Skeletal muscle satellite cell (primary cell): ENCODE results near the gene TMEM72.

Experiments
- H3K27me3 ChIP-seq: 2 replicates; pipeline ENCODE4 v1.7.0; 2013; ENCODE audit warnings: low read length; ENCODE audit not compliant: control insufficient read depth, insufficient read depth
- H3K36me3 ChIP-seq: 2 replicates; pipeline ENCODE4 v1.7.0; 2013; ENCODE audit warnings: mild to moderate bottlenecking, control low read depth, low read length; ENCODE audit not compliant: insufficient read depth
- H3K4me1 ChIP-seq: 2 replicates; pipeline ENCODE4 v1.7.0; 2013; ENCODE audit warnings: low read length; ENCODE audit not compliant: control insufficient read depth, insufficient read depth
- H3K4me2 ChIP-seq: 2 replicates; pipeline ENCODE4 v1.7.0; 2013; ENCODE audit warnings: mild to moderate bottlenecking, low read length
- H3K4me3 ChIP-seq: 2 replicates; pipeline ENCODE4 v1.7.0; 2013; ENCODE audit warnings: low read length
- H3K9ac ChIP-seq: 2 replicates; pipeline ENCODE4 v1.7.0; 2013; ENCODE audit warnings: mild to moderate bottlenecking, low read depth, low read length, moderate library complexity
- H3K9me3 ChIP-seq: replicated peaks from 2 replicates; pipeline ENCODE4 v1.7.0; 2013; ENCODE audit warnings: mild to moderate bottlenecking, control low read depth, low read length

The TMEM72 gene

DNA sequence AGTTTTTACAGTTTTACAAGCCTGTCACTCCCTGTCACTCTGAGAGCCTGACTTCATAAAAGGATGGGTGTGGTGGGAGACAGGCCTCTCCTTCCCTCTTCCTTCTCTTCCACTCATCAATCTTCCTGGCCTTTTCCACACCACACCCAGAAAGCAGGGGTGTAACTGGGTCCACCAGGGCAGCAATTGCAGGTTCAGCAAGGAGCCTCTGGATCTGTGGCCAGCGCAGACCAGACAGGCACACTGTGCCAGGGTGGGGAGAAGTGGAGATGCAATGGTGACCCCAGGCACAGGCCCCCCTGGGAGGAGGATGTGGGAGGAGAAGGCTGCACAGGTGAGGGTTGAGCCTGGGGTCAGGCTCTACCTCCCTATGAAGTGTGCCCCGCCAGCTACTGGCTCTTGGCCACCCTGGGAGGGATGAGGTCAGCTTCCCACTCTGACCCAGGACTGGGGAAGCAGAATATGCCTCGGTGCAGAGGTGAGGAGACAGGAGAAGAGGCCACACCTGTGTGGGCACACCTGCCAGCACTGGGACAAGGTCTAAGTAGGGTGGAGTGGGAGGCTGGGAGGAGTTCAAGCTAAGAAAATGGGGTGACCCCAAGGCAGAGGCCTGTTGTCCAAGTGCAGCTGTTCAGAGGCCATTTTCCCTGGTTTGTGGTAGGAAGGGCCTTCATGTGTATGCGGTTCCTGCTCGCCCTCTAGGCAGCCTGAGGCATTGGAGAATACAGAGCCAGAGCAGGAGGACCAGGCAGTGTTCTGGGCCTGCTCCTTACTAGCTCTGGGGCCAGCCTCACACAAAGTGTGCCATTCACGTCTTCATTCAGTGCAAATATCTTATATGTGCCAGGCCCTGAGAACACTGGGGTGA, 20.2 kb upstream of the TMEM72 start:
- no peak overlapping the region for H3K4me2 ChIP-seq
- H3K27me3 ChIP-seq = peaks cover 21% of the 10 kb centered on the region
- H3K9me3 ChIP-seq = no peaks in the 10 kb centered on the region
- no peak overlapping the region for H3K9ac ChIP-seq
- H3K4me1 ChIP-seq = no peaks in the 10 kb centered on the region
- no peak overlapping the region for H3K4me3 ChIP-seq
- H3K36me3 ChIP-seq = no peaks in the 10 kb centered on the region

DNA sequence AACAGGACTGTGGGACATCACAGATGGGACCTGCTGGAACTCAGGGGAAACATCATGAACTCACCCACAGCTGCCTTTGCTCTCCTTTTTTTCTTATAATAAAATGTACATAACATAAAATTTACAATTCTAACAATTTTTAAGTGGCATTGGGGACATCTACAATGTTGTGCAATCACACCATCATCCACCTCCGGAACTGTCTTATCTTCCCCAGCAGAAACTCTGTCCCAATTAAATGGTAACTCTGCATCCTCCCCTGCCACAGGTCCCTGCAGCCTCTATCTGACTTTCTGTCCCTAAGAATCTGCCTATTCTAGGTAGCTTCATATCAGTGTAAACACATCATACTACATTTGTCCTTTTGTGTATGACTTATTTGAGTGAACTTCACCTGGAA, 19.4 kb upstream of the TMEM72 start:
- Histone ChIP-seq H3K4me1 (no peaks in the 10 kb centered on the region), H3K4me2 (no peak overlapping the region), H3K27me3 (peaks cover 21% of the 10 kb centered on the region), H3K9ac (no peak overlapping the region), H3K9me3 (no peaks in the 10 kb centered on the region), H3K36me3 (no peaks in the 10 kb centered on the region), H3K4me3 (no peak overlapping the region)

DNA sequence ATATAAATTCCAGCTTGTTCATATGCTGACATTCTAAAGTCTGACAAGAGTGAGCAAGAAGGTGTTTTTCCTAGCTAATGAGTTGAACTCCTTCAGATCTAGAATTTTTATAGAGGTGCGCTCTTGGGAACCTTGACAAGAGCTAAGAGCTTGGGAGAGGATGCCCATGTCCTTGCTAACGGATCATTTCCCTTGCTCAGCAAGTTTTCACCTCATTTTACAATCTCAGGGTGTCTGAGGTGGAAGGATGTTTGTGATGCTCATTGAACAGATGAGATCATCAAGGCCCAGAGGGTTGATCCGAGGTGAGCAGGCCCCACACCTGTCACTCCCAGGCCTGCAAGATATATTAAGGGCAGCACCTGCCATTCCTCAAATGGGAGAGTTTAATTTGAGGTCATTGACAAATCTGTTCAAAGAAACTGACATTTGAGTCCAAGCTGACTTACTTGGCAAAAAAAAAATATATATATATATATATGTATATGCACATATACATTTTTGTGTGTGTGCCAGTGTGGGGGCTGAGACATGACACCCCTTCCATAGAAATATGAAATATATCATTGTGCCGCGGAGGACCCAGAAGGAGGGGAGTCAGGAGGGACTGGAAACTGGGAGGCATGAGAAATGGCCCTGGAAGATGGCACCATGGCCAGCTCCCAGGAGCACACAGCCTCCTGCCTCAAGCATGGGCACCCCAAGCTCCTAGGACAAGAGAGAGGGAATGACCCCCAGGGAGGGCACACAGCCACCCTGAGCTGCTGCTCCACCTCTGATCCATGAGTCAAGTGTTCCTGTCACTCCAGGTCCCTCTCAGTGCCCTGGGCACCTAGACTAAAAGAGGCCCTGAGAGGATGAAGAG, 17.3 kb upstream of the TMEM72 start:
- Histone ChIP-seq H3K9ac (no peak overlapping the region), H3K4me2 (no peak overlapping the region), H3K36me3 (no peaks in the 10 kb centered on the region), H3K4me3 (no peak overlapping the region), H3K27me3 (peaks cover 23% of the 10 kb centered on the region), H3K9me3 (no peaks in the 10 kb centered on the region), H3K4me1 (no peaks in the 10 kb centered on the region)

DNA sequence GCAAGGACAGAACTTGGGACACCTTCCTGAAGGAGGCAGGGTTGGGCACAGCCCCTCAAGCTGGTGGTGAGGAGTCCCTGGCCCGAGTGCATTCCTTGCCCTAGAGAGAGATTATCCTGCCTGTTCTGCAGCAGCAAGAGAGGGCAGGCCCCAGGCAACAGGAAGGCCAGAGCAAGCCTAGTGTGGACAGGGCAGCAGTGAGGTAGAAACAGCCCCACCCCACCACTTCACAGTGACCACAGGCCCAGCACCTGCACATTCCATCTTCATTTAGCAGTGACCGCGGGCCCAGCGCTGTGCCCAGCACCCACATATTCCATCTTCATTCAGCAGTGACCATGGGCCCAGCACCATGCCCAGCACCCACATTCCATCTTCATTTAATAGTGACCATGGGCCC, 16.4 kb upstream of the TMEM72 start:
- H3K36me3 ChIP-seq = no peaks in the 10 kb centered on the region

DNA sequence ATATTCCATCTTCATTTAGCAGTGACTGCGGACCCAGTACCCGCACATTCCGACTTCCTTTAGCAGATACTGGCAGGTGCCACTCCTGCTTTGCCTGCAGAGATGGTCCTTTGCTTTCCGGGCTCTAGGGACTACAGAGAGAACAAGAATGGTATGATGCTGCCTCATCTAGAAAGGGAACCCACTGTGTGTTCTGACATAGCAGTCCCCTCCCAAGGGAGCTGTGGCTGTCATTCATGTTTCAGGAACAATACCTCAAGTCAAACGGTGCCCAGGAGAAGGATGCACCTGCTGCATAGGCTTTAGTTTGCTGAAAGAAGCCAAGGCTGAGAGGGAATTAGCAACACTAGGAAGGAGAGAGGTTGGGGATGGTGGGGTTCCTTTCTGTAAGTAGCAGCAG, 15.9 kb upstream of the TMEM72 start:
- H3K9ac ChIP-seq = no peak overlapping the region
- H3K9me3 ChIP-seq = no peaks in the 10 kb centered on the region
- no peak overlapping the region for H3K4me3 ChIP-seq
- no peaks in the 10 kb centered on the region for H3K4me1 ChIP-seq
- no peaks in the 10 kb centered on the region for H3K36me3 ChIP-seq
- peaks cover 24% of the 10 kb centered on the region for H3K27me3 ChIP-seq
- H3K4me2 ChIP-seq = no peak overlapping the region

More for the DNA sequence above, 16.4 kb upstream of the TMEM72 start:
- no peak overlapping the region for H3K4me3 ChIP-seq
- peaks cover 22% of the 10 kb centered on the region for H3K27me3 ChIP-seq
- H3K9me3 ChIP-seq = no peaks in the 10 kb centered on the region
- no peak overlapping the region for H3K9ac ChIP-seq
- no peaks in the 10 kb centered on the region for H3K4me1 ChIP-seq
- H3K4me2 ChIP-seq = no peak overlapping the region

DNA sequence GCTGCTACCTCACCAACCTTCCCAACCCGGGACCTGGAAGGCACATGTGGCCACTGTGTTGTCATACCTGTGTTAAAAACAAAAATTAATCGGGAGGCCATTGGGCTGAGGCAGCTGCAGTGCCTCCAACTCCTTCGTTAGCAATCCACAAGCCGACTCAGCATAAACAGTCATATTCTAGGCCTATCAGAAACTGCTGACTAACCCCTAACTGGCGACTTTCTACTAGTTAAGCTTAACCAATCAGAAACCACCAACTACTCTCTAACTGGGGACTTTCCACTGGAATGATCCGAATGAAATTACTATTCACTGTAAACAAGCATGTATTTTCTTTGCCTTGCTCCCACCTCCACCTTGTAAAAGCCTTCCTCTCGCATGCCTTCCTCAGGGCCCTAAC, 14.1 kb upstream of the TMEM72 start:
- H3K27me3 ChIP-seq = peaks cover 24% of the 10 kb centered on the region
- H3K4me2 ChIP-seq = no peak overlapping the region
- H3K4me3 ChIP-seq = no peak overlapping the region
- H3K9ac ChIP-seq = no peak overlapping the region
- no peaks in the 10 kb centered on the region for H3K9me3 ChIP-seq
- no peaks in the 10 kb centered on the region for H3K4me1 ChIP-seq
- H3K36me3 ChIP-seq = no peaks in the 10 kb centered on the region

DNA sequence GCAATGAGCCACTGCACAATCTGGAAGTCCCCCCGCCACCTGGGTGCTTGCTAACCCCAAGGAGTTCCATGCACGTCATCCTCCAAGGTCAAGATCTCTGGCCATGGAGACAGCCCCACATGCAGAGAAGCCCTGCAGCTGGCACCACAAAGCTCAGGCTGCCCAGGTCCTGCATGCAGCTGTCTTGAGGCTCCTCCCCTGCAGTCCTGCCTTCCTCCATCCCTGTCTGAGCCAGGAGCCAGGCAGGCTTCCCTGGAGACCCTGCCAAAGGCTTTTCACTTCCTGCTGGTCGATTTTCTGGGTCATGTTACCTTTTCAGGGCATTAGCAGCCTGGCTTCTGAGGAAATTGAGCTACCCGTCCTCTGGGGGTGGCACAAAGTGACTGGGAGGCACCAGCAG, 12.5 kb upstream of the TMEM72 start:
- Histone ChIP-seq H3K4me1 (no peaks in the 10 kb centered on the region), H3K4me3 (no peak overlapping the region), H3K9ac (no peak overlapping the region), H3K4me2 (no peak overlapping the region), H3K9me3 (no peaks in the 10 kb centered on the region), H3K36me3 (no peaks in the 10 kb centered on the region), H3K27me3 (peaks cover 32% of the 10 kb centered on the region)

DNA sequence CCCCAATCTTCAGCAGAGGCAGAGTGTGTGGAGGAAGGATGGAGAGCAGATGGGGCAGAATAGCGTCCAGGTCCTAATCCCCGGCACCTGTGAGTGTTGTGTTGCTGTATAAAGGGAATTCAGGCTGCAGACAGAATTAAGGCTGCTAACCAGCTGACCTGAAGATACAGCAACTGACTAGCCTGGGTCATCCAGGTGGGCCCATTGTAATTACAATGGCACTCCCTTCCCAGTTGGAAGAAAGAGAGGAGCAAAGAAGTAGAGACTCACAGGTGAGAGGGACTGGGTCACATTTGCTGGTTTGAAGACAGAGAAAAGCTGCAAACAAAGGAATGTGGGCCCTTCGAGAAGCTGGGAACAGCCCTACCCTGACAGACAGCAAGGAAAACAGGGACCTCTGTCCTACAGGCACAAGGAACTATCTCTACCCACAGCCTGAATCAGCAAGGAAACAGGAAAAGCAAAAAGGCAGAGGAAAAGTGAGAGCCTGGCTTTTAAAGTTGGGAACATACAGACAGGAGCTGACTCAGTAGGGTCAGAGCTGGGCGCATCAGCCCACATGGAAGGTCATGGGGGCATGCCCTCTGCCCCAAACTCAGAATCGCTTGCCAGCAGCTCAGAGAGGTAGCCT, 11.6 kb upstream of the TMEM72 start:
- Histone ChIP-seq H3K4me1 (no peaks in the 10 kb centered on the region), H3K4me2 (no peak overlapping the region), H3K27me3 (peaks cover 34% of the 10 kb centered on the region), H3K9me3 (no peaks in the 10 kb centered on the region), H3K4me3 (no peak overlapping the region), H3K9ac (no peak overlapping the region), H3K36me3 (no peaks in the 10 kb centered on the region)

DNA sequence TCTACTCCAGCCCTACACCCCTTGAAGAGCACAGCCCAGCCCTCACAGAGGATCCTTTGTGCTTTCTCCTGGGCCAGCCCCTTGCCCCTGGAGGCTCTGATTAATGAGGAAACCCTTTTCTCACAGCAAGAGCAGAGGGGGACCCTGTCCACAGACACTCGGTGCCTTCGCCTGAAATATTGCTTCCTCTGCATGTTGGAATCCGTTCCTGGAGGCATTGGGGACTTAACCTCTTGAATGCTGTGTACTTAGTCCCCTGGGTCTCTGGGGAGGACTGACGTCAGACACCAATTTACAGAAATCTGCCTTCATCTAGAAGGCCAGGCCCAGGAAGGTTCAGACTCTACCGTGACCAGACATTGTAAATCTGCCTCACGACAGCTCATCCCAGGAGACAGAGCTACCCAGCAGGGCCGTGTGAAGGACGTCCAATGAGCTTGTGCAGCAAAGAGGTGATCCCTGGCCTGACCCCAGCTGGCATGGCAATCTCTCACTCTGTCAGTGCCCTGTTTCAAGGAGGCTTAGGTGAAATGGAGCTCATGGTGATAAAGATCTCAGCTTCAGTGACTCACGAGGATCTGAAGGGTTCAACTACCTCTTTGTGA, 8.1 kb upstream of the TMEM72 start:
- Histone ChIP-seq H3K27me3 (peaks cover 57% of the 10 kb centered on the region), H3K4me2 (no peak overlapping the region), H3K9ac (no peak overlapping the region), H3K4me1 (no peaks in the 10 kb centered on the region), H3K36me3 (no peaks in the 10 kb centered on the region), H3K4me3 (no peak overlapping the region), H3K9me3 (no peaks in the 10 kb centered on the region)

DNA sequence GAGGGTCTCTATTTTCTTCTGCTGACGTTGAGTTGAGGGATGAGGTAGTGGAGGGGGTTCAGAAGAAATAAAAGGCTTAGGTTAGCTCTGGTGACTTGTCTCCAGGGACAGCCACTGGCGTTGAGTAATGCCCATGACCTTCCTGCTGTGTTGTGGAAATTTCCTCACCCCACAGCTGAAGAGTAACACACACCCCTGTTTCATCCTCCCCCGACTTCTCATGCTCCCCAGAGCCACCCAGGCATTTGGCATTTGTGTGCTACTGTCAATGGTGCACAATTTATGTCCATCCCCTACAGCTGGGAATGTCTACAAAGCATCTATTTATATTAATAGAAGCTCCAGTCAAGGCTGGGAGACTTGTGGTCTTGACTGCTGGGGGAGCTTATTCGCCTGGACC, 4.7 kb upstream of the TMEM72 start:
- no peaks in the 10 kb centered on the region for H3K4me1 ChIP-seq
- no peaks in the 10 kb centered on the region for H3K9me3 ChIP-seq
- peaks cover 75% of the 10 kb centered on the region for H3K27me3 ChIP-seq
- H3K4me2 ChIP-seq = no peak overlapping the region
- no peaks in the 10 kb centered on the region for H3K36me3 ChIP-seq
- H3K4me3 ChIP-seq = no peak overlapping the region
- H3K9ac ChIP-seq = no peak overlapping the region

DNA sequence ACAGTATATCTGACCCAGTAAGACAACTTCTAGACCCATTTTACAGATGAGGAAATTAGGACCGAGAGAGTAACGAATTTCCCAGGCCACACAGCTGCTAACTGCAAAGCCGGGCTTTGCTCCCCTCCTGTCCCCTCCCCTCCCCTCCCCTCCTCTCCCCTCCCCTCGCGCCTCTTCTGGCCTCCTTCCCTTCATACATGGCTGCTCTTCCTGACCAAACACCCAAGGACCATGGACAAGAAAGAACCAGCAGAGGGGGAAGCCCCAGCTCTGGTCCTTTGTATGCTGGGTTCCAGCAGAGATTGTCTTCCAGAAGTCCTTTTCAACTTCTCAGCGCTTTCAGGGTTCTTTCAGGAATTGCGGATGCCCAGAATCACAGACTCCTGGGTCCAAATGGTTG, 3.6 kb upstream of the TMEM72 start:
- H3K9me3 ChIP-seq = no peaks in the 10 kb centered on the region
- peaks cover 84% of the 10 kb centered on the region for H3K27me3 ChIP-seq
- no peak overlapping the region for H3K9ac ChIP-seq
- no peaks in the 10 kb centered on the region for H3K36me3 ChIP-seq
- H3K4me1 ChIP-seq = no peaks in the 10 kb centered on the region
- no peak overlapping the region for H3K4me2 ChIP-seq
- no peak overlapping the region for H3K4me3 ChIP-seq
